ENCODE measurements around the gene TMEM132C. TPM values are rescaled to one million over a fixed set of nuclear protein-coding genes. Genes with fewer than 3 reads are reported as not detected.

Gene TMEM132C
- total and polyA plus RNA-seq, 11 donors: 0.05 to 5.9 (median 0.85) TPM

- Histone ChIP-seq H3K27ac (no peak overlapping the region), H3K27me3 (no peaks in the 10 kb centered on the region), H3K36me3 (no peaks in the 10 kb centered on the region), H3K4me3 (no peak overlapping the region), H3K4me1 (no peaks in the 10 kb centered on the region), H3K9me3 (no peaks in the 10 kb centered on the region)
- TF ChIP-seq, protein P1, sequence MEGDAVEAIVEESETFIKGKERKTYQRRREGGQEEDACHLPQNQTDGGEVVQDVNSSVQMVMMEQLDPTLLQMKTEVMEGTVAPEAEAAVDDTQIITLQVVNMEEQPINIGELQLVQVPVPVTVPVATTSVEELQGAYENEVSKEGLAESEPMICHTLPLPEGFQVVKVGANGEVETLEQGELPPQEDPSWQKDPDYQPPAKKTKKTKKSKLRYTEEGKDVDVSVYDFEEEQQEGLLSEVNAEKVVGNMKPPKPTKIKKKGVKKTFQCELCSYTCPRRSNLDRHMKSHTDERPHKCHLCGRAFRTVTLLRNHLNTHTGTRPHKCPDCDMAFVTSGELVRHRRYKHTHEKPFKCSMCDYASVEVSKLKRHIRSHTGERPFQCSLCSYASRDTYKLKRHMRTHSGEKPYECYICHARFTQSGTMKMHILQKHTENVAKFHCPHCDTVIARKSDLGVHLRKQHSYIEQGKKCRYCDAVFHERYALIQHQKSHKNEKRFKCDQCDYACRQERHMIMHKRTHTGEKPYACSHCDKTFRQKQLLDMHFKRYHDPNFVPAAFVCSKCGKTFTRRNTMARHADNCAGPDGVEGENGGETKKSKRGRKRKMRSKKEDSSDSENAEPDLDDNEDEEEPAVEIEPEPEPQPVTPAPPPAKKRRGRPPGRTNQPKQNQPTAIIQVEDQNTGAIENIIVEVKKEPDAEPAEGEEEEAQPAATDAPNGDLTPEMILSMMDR (IDR thresholded peaks at IDR 0.05): no peak
- no peak for TF ChIP-seq POLR2A (IDR thresholded peaks at IDR 0.05)
- ATAC-seq (no peak), DNase-seq (no peak)
- intact Hi-C loops (cut with DNase I): no loop called here
- WGBS, 4 donors: 60 to 77% (median 67%) methylated on average over 6 of the region's 6 CpGs
Measured at GRCh38 chr12:128611736-128612135, 344.8 kb downstream of the TMEM132C start.

- 64 to 82% (median 69%) methylated on average over 8 of the region's 8 CpGs for WGBS, 4 donors
- ATAC-seq (no peak), DNase-seq (no peak)
- Histone ChIP-seq H3K4me1 (no peaks in the 10 kb centered on the region), H3K4me3 (no peak overlapping the region), H3K27me3 (no peaks in the 10 kb centered on the region), H3K9me3 (no peaks in the 10 kb centered on the region), H3K36me3 (no peaks in the 10 kb centered on the region), H3K27ac (no peak overlapping the region)
- TF ChIP-seq, protein P1 (IDR thresholded peaks at IDR 0.05): no peak
- no peak for TF ChIP-seq POLR2A (IDR thresholded peaks at IDR 0.05)
- intact Hi-C loops (cut with DNase I): no loop called here
Measured at GRCh38 chr12:128612150-128612850, 345.3 kb downstream of the TMEM132C start.

- ATAC-seq (no peak), DNase-seq (no peak)
- no peaks in the 10 kb centered on the region for H3K4me1 ChIP-seq
- no peaks in the 10 kb centered on the region for H3K9me3 ChIP-seq
- 71 to 77% (median 74%) methylated on average over 6 of the region's 6 CpGs for WGBS, 4 donors
- no peaks in the 10 kb centered on the region for H3K27me3 ChIP-seq
- no peak overlapping the region for H3K4me3 ChIP-seq
- TF ChIP-seq POLR2A (IDR thresholded peaks at IDR 0.05): no peak
- TF ChIP-seq, protein P1 (IDR thresholded peaks at IDR 0.05): no peak
- H3K36me3 ChIP-seq: no peaks in the 10 kb centered on the region
- intact Hi-C loops (cut with DNase I): no loop called here
- H3K27ac ChIP-seq: no peak overlapping the region
Measured at GRCh38 chr12:128613837-128614590, 347.0 kb downstream of the TMEM132C start.

- H3K27ac ChIP-seq: no peak overlapping the region
- no peaks in the 10 kb centered on the region for H3K36me3 ChIP-seq
- H3K27me3 ChIP-seq: no peaks in the 10 kb centered on the region
- WGBS, 4 donors: 89 to 95% (median 92%) methylated on average over 2 of the region's 2 CpGs
- intact Hi-C loops (cut with DNase I): no loop called here
- no peaks in the 10 kb centered on the region for H3K9me3 ChIP-seq
- H3K4me1 ChIP-seq: no peaks in the 10 kb centered on the region
- no peak for DNase-seq
- no peak overlapping the region for H3K4me3 ChIP-seq
- TF ChIP-seq, protein P1 (IDR thresholded peaks at IDR 0.05): no peak
- no peak for TF ChIP-seq POLR2A (IDR thresholded peaks at IDR 0.05)
- ATAC-seq: no peak
Measured at GRCh38 chr12:128617304-128617833, 350.4 kb downstream of the TMEM132C start.

Measured in heart left ventricle (tissue), 16 donors.